ENCODE data around the gene THAP10. TPM values are rescaled to one million over a fixed set of nuclear protein-coding genes. Genes with fewer than 3 reads are reported as not detected.
A peak's percentile ranks its signal among the peaks of the same experiment; 100 is the strongest.

Gene THAP10
- total and polyA plus RNA-seq, 2 donors from 2014 or later = 3.4 to 3.5 TPM

GRCh38 chr15:70917955-70918354 lies 25.7 kb upstream of the THAP10 start:
- Histone ChIP-seq H3K27me3 (ENCODE audit: control insufficient read depth, insufficient read depth, low read length) (no peaks in the 10 kb centered on the region), H3K9ac (ENCODE audit: low read length in 3 of 3) (no peak overlapping the region), H3K9me3 (ENCODE audit: control insufficient read depth in 2 of 3, insufficient read depth in 1 of 3, low read length in 3 of 3) (no peaks in the 10 kb centered on the region), H3K36me3 (ENCODE audit: control insufficient read depth in 2 of 3, insufficient read depth in 3 of 3, low read length in 3 of 3) (no peaks in the 10 kb centered on the region), H3K4me1 (ENCODE audit: control insufficient read depth in 2 of 3, insufficient read depth in 2 of 3, low read depth in 1 of 3, low read length in 3 of 3) (no peaks in the 10 kb centered on the region), H3K27ac (ENCODE audit: low read depth in 2 of 2, low read length in 2 of 2) (no peak overlapping the region), H3K4me3 (ENCODE audit: low read length in 3 of 3) (no peak overlapping the region)
- TF ChIP-seq CTCF (IDR thresholded peaks at IDR 0.05; ENCODE audit: borderline replicate concordance, extremely low read depth, insufficient read depth) = no peak
- intact Hi-C loops (cut with DNase I) = no loop called here
- FAIRE-seq (no peak), DNase-seq (no peak)

GRCh38 chr15:70916531-70916930 lies 24.3 kb upstream of the THAP10 start:
- Histone ChIP-seq H3K9me3 (ENCODE audit: control insufficient read depth in 2 of 3, insufficient read depth in 1 of 3, low read length in 3 of 3) (no peaks in the 10 kb centered on the region), H3K9ac (ENCODE audit: low read length in 3 of 3) (no peak overlapping the region), H3K4me1 (ENCODE audit: control insufficient read depth in 2 of 3, insufficient read depth in 2 of 3, low read depth in 1 of 3, low read length in 3 of 3) (no peaks in the 10 kb centered on the region), H3K27ac (ENCODE audit: low read depth in 2 of 2, low read length in 2 of 2) (no peak overlapping the region), H3K27me3 (ENCODE audit: control insufficient read depth, insufficient read depth, low read length) (no peaks in the 10 kb centered on the region), H3K4me3 (ENCODE audit: low read length in 3 of 3) (no peak overlapping the region), H3K36me3 (ENCODE audit: control insufficient read depth in 2 of 3, insufficient read depth in 3 of 3, low read length in 3 of 3) (no peaks in the 10 kb centered on the region)
- intact Hi-C loops (cut with DNase I) = no loop called here
- FAIRE-seq = no peak
- no peak for TF ChIP-seq CTCF (IDR thresholded peaks at IDR 0.05; ENCODE audit: borderline replicate concordance, extremely low read depth, insufficient read depth)
- DNase-seq = peak in 1 of 5 donors; percentile 52

- FAIRE-seq = no peak
- intact Hi-C loops (cut with DNase I) = no loop called here
- no peak for TF ChIP-seq CTCF (IDR thresholded peaks at IDR 0.05; ENCODE audit: borderline replicate concordance, extremely low read depth, insufficient read depth)
Measured at GRCh38 chr15:70912187-70912586, 20.0 kb upstream of the THAP10 start.

GRCh38 chr15:70910958-70911357 lies 18.7 kb upstream of the THAP10 start:
- DNase-seq = no peak
- Histone ChIP-seq H3K9me3 (ENCODE audit: control insufficient read depth in 2 of 3, insufficient read depth in 1 of 3, low read length in 3 of 3) (peaks cover 2 to 13% (median 5%) of the 10 kb centered on the region in 3 donors), H3K27me3 (ENCODE audit: control insufficient read depth, insufficient read depth, low read length) (no peaks in the 10 kb centered on the region), H3K36me3 (ENCODE audit: control insufficient read depth in 2 of 3, insufficient read depth in 3 of 3, low read length in 3 of 3) (peaks cover 0 to 5% (median 4%) of the 10 kb centered on the region in 3 donors), H3K9ac (ENCODE audit: low read length in 3 of 3) (no peak overlapping the region), H3K4me1 (ENCODE audit: control insufficient read depth in 2 of 3, insufficient read depth in 2 of 3, low read depth in 1 of 3, low read length in 3 of 3) (no peaks in the 10 kb centered on the region), H3K27ac (ENCODE audit: low read depth in 2 of 2, low read length in 2 of 2) (no peak overlapping the region), H3K4me3 (ENCODE audit: low read length in 3 of 3) (no peak overlapping the region)
- no peak for TF ChIP-seq CTCF (IDR thresholded peaks at IDR 0.05; ENCODE audit: borderline replicate concordance, extremely low read depth, insufficient read depth)
- no peak for FAIRE-seq
- intact Hi-C loops (cut with DNase I) = no loop called here

More at GRCh38 chr15:70912187-70912586, 20.0 kb upstream of the THAP10 start:
- Histone ChIP-seq H3K9ac (ENCODE audit: low read length in 3 of 3) (no peak overlapping the region), H3K27ac (ENCODE audit: low read depth in 2 of 2, low read length in 2 of 2) (no peak overlapping the region), H3K36me3 (ENCODE audit: control insufficient read depth in 2 of 3, insufficient read depth in 3 of 3, low read length in 3 of 3) (peaks cover 0 to 2% (median 1%) of the 10 kb centered on the region in 3 donors), H3K9me3 (ENCODE audit: control insufficient read depth in 2 of 3, insufficient read depth in 1 of 3, low read length in 3 of 3) (peaks cover 2 to 13% (median 5%) of the 10 kb centered on the region in 3 donors), H3K4me1 (ENCODE audit: control insufficient read depth in 2 of 3, insufficient read depth in 2 of 3, low read depth in 1 of 3, low read length in 3 of 3) (no peaks in the 10 kb centered on the region), H3K27me3 (ENCODE audit: control insufficient read depth, insufficient read depth, low read length) (no peaks in the 10 kb centered on the region), H3K4me3 (ENCODE audit: low read length in 3 of 3) (no peak overlapping the region)
- DNase-seq = no peak
